CD4-positive, alpha-beta T cell (primary cell): Measurements from ENCODE around the gene ZNF394. TPM values are rescaled to one million over a fixed set of nuclear protein-coding genes. Genes with fewer than 3 reads are reported as not detected.

Experiments used
- ATAC-seq: fragments of 200-7000 bp; cut with Tn5 transposase; one replicate; pipeline ENCODE4 v1.10.0; 2022; ENCODE audit warnings: mild to moderate bottlenecking; ENCODE audit not compliant: poor library complexity
- CTCF ChIA-PET: fragments of 350-600 bp; sonication (Branson Sonifier 250); formaldehyde crosslinking; loops from one replicate; lab custom pipeline; 2021; ENCODE audit warnings: antibody characterized with exemption, inconsistent platforms; lab: Charles Lee
- POLR2A ChIA-PET: fragments of 350-600 bp; sonication (Branson Sonifier 250); formaldehyde crosslinking; loops from one replicate; lab custom pipeline; 2021; ENCODE audit warnings: antibody characterized with exemption, inconsistent platforms; lab: Charles Lee
- DNase-seq, 14 experiments: peaks; one replicate each; pipeline ENCODE4 v3.0.0-alpha.2; 2013 to 2020; ENCODE audit warnings: mixed read lengths in 2 of 14
- H3K27ac ChIP-seq, 2 donors: one replicate each; pipeline versions ENCODE4 v1.5.1 to v1.7.0; 2013; ENCODE audit warnings: low read length in 2 of 2, low read depth in 1 of 2, mild to moderate bottlenecking in 1 of 2
- H3K27me3 ChIP-seq, 2 experiments: 1 replicate in 1 of 2; 2 replicates in 1 of 2; pipeline versions ENCODE4 v1.6.1 to v1.7.0; 2013; ENCODE audit warnings: low read length in 2 of 2, control low read depth in 1 of 2, mild to moderate bottlenecking in 1 of 2, moderate library complexity in 1 of 2; ENCODE audit not compliant: insufficient read depth in 2 of 2, control insufficient read depth in 1 of 2
- H3K36me3 ChIP-seq: one replicate; pipeline ENCODE4 v1.6.1; 2013; ENCODE audit warnings: low read length, control low read depth; ENCODE audit not compliant: insufficient read depth
- H3K4me1 ChIP-seq: one replicate; pipeline ENCODE4 v1.6.1; 2013; ENCODE audit warnings: low read length, control low read depth; ENCODE audit not compliant: insufficient read depth
- H3K4me3 ChIP-seq: one replicate; pipeline ENCODE4 v1.5.1; 2013; ENCODE audit warnings: mild to moderate bottlenecking, low read length, moderate library complexity
- H3K9me3 ChIP-seq, 2 experiments: 1 replicate in 1 of 2; 2 replicates in 1 of 2; pipeline versions ENCODE4 v1.6.1 to v1.7.0; 2013; ENCODE audit warnings: low read length in 2 of 2, mild to moderate bottlenecking in 2 of 2, control low read depth in 1 of 2, moderate library complexity in 1 of 2; ENCODE audit not compliant: control insufficient read depth in 1 of 2, insufficient read depth in 1 of 2
- H3K27ac Mint-ChIP-seq: one replicate; pipeline ENCODE4 v1.8.0; 2020; ENCODE audit warnings: mixed read lengths
- H3K27me3 Mint-ChIP-seq: one replicate; pipeline ENCODE4 v1.8.0; 2021; ENCODE audit warnings: mixed read lengths
- H3K36me3 Mint-ChIP-seq: one replicate; pipeline ENCODE4 v1.8.0; 2021; ENCODE audit warnings: low read depth, mixed read lengths
- H3K4me1 Mint-ChIP-seq: one replicate; pipeline ENCODE4 v1.8.0; 2021; ENCODE audit warnings: low read depth, mixed read lengths
- H3K4me3 Mint-ChIP-seq: one replicate; pipeline ENCODE4 v1.8.0; 2020; ENCODE audit warnings: mild to moderate bottlenecking, mixed read lengths
- H3K9me3 Mint-ChIP-seq: one replicate; pipeline ENCODE4 v1.8.0; 2020; ENCODE audit warnings: mixed read lengths
- CTCF ChIP-seq: fragments of 200-600 bp; IDR thresholded peaks from one replicate; pipeline ENCODE4 v1.8.0; 2022; ENCODE audit warnings: antibody characterized with exemption, mild to moderate bottlenecking
- intact Hi-C, 2 experiments: fragments of 100-400 bp; cut with DNase I in 1 of 2; cut with micrococcal nuclease in 1 of 2; formaldehyde crosslinking; loops; one replicate each; pipeline versions ENCODE4 v1.15.1 to v1.9.0; 2023 to 2025; cut with DNase I, micrococcal nuclease
- total RNA-seq, 174 experiments: library from RNA in 2 of 174; stranded (reverse) in 2 of 174; gene quantifications; one replicate each; pipeline ENCODE4 v1.2.3 and lab custom pipeline; 2021 to 2026

The ZNF394 gene
- total RNA-seq, 2 experiments from 2014 or later, result 215 to 223 TPM

- TF ChIP-seq CTCF, result no peak
- Mint-ChIP-seq H3K9me3 (peaks cover 8% of the 10 kb centered on the region), H3K4me1 (peaks cover 11% of the 10 kb centered on the region), H3K27me3 (no peaks in the 10 kb centered on the region), H3K36me3 (peaks cover 69% of the 10 kb centered on the region), H3K27ac (no peak overlapping the region), H3K4me3 (no peak overlapping the region)
- Histone ChIP-seq H3K4me1 (no peaks in the 10 kb centered on the region), H3K27me3 (no peaks in the 10 kb centered on the region), H3K27ac (no peak overlapping the region), H3K4me3 (no peak overlapping the region), H3K9me3 (peaks cover 9 to 15% of the 10 kb centered on the region in 2 experiments), H3K36me3 (peaks cover 47% of the 10 kb centered on the region)
- CTCF ChIA-PET, result no interaction called here
- POLR2A ChIA-PET, result interaction anchor here (0.7 to 1.6 kb wide), 3 partner anchors 10 to 16 kb away, joined by 3 to 5 read pairs (median 4); partner anchors contain the start of gene ZNF394
- intact Hi-C loops, result no loop called here
- no peak for DNase-seq
- ATAC-seq, result peak; percentile 40
Measured at GRCh38 chr7:99489235-99489634, 10.8 kb downstream of the ZNF394 start.

- intact Hi-C loops, result no loop called here
- Histone ChIP-seq H3K4me1 (no peaks in the 10 kb centered on the region), H3K36me3 (peaks cover 41% of the 10 kb centered on the region), H3K27ac (no peak overlapping the region), H3K9me3 (no peaks in the 10 kb centered on the region), H3K4me3 (no peak overlapping the region), H3K27me3 (no peaks in the 10 kb centered on the region)
- Mint-ChIP-seq H3K27me3 (no peaks in the 10 kb centered on the region), H3K36me3 (peaks cover 62% of the 10 kb centered on the region), H3K9me3 (no peaks in the 10 kb centered on the region), H3K4me3 (no peak overlapping the region), H3K4me1 (no peaks in the 10 kb centered on the region), H3K27ac (no peak overlapping the region)
- CTCF ChIA-PET, result no interaction called here
- DNase-seq (no peak), ATAC-seq (no peak)
- POLR2A ChIA-PET, result no interaction called here
- no peak for TF ChIP-seq CTCF
Measured at GRCh38 chr7:99485094-99485493, 15.0 kb downstream of the ZNF394 start.

GRCh38 chr7:99478464-99479440, 21.3 kb downstream of the ZNF394 start:
- Histone ChIP-seq H3K9me3 (no peaks in the 10 kb centered on the region), H3K27me3 (no peaks in the 10 kb centered on the region), H3K4me1 (peaks cover 37% of the 10 kb centered on the region), H3K4me3 (no peak overlapping the region), H3K27ac (peak overlapping the region in 1 of 2 donors; percentile 6), H3K36me3 (peaks cover 30% of the 10 kb centered on the region)
- H3K4me3 Mint-ChIP-seq, result peak overlapping the region; percentile 15
- H3K27me3 Mint-ChIP-seq, result no peaks in the 10 kb centered on the region
- peaks cover 45% of the 10 kb centered on the region for H3K36me3 Mint-ChIP-seq
- H3K27ac Mint-ChIP-seq, result peak overlapping the region; percentile 56
- ATAC-seq, result no peak
- ChIA-PET CTCF (no interaction called here), POLR2A (interaction anchor here (0.8 to 1.8 kb wide), 5 partner anchors 21 to 101 kb away, joined by 3 to 8 read pairs (median 3); partner anchors contain the start of gene ZNF394)
- intact Hi-C loops, result no loop called here
- DNase-seq, result no peak
- TF ChIP-seq CTCF, result no peak
- H3K4me1 Mint-ChIP-seq, result peaks cover 33% of the 10 kb centered on the region
- H3K9me3 Mint-ChIP-seq, result no peaks in the 10 kb centered on the region
